ENCODE results near the gene ZNRF3. TPM values are rescaled to one million over a fixed set of nuclear protein-coding genes. Genes with fewer than 3 reads are reported as not detected.

Gene ZNRF3
- total RNA-seq, 1 experiment from 2014 or later, result 8.1 TPM

DNA sequence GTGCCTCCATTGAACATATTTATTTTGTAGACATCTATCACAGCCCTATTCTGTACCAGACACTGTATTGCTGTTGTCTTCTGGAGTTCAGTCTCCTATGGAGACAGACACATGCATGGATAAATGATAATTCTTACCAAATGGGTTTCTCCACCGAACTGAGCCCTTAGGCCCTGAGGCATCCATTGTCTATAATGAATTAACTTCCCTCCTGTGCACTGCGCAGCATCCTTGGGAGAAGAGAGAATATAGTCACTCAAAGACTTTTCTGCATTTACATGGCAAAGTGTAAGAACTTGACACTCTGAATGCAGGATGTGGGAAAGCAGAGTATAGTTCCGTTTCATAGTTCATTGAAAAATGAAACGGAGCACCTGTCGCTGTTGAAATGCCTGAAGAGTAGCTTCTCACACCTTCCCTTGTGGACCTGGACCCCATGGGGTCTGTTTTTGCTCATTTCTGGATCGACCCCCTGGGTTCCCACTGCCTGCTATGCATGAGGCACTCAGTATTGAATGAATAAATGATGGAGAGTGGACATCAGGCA lies 6.2 kb downstream of the ZNRF3 start:
- Histone ChIP-seq H3K9me2 (replicated peaks; ENCODE audit: low read length) (no peaks in the 10 kb centered on the region), H2AFZ (ENCODE audit: low read length) (no peak overlapping the region), H3K4me3 (ENCODE audit: low read length) (no peak overlapping the region), H3K27ac (ENCODE audit: low read length) (no peak overlapping the region), H3K79me2 (ENCODE audit: low read length) (peaks cover 92% of the 10 kb centered on the region), H3K9me3 (ENCODE audit: low read length) (no peaks in the 10 kb centered on the region), H3K27me3 (ENCODE audit: low read length) (no peaks in the 10 kb centered on the region), H3K4me1 (ENCODE audit: insufficient read depth, low read length) (peaks cover 23% of the 10 kb centered on the region), H3K4me2 (ENCODE audit: low read length) (no peak overlapping the region), H3K9ac (ENCODE audit: low read length) (no peak overlapping the region), H4K20me1 (ENCODE audit: low read length) (peaks cover 31% of the 10 kb centered on the region), H3K36me3 (ENCODE audit: low read depth, low read length) (no peaks in the 10 kb centered on the region), H3F3A (ENCODE audit: low read length, unreplicated experiment) (no peaks in the 10 kb centered on the region)
- DNase-seq (no peak), ATAC-seq (no peak)
- intact Hi-C loops (cut with micrococcal nuclease), result loop anchor here (10.0 kb wide), 1 partner anchor 85 kb away; no protein-coding TSS in a partner anchor
- TF ChIP-seq, protein P1, sequence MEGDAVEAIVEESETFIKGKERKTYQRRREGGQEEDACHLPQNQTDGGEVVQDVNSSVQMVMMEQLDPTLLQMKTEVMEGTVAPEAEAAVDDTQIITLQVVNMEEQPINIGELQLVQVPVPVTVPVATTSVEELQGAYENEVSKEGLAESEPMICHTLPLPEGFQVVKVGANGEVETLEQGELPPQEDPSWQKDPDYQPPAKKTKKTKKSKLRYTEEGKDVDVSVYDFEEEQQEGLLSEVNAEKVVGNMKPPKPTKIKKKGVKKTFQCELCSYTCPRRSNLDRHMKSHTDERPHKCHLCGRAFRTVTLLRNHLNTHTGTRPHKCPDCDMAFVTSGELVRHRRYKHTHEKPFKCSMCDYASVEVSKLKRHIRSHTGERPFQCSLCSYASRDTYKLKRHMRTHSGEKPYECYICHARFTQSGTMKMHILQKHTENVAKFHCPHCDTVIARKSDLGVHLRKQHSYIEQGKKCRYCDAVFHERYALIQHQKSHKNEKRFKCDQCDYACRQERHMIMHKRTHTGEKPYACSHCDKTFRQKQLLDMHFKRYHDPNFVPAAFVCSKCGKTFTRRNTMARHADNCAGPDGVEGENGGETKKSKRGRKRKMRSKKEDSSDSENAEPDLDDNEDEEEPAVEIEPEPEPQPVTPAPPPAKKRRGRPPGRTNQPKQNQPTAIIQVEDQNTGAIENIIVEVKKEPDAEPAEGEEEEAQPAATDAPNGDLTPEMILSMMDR (conservative IDR thresholded peaks at IDR 0.05; ENCODE audit: low read depth, low read length), result no peak
- TF ChIP-seq EZH2 (IDR thresholded peaks at IDR 0.05; ENCODE audit: low read length, unreplicated experiment), result no peak
- TF ChIP-seq EZH2phosphoT487 (IDR thresholded peaks at IDR 0.05; ENCODE audit: borderline replicate concordance, low read length), result no peak
- CTCF ChIA-PET, result no interaction called here
- POLR2A ChIA-PET (ENCODE audit: unreplicated experiment), result no interaction called here
- BruUV-seq (replicated peaks), result no TSS peak

DNA sequence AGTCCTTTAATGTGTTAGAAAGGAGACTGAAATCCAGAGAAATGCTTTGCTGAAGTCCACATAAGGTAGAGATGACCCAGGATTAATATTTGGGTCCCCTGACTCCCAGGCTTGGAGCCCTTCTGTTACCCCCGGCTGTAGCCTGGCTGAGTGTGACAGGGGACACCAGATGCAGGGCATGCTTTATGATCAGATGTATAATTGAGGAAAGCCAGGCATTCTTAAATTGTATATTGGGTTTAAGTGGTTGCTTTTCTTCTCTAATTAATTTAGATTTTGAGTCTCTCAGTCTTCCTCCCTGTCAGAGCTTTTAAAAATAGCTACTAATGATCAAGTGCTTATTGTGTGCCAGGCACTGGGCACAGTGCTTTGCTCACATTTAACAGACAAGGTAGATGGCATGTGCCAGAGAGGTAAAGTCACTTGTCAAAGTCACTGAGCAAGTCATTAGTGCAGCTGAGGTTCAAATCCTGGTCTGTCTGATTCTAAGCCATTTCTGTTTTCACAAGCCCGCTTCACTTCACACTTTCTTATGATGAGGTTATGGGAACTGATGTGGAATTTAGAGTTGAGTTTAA lies 7.9 kb downstream of the ZNRF3 start:
- Histone ChIP-seq H3K9ac (ENCODE audit: low read length) (no peak overlapping the region), H3K36me3 (ENCODE audit: low read depth, low read length) (no peaks in the 10 kb centered on the region), H3K79me2 (ENCODE audit: low read length) (peaks cover 86% of the 10 kb centered on the region), H3K9me2 (replicated peaks; ENCODE audit: low read length) (no peaks in the 10 kb centered on the region), H3K27ac (ENCODE audit: low read length) (no peak overlapping the region), H3K4me1 (ENCODE audit: insufficient read depth, low read length) (peaks cover 9% of the 10 kb centered on the region), H4K20me1 (ENCODE audit: low read length) (peaks cover 15% of the 10 kb centered on the region), H2AFZ (ENCODE audit: low read length) (no peak overlapping the region), H3F3A (ENCODE audit: low read length, unreplicated experiment) (no peaks in the 10 kb centered on the region), H3K9me3 (ENCODE audit: low read length) (no peaks in the 10 kb centered on the region), H3K4me2 (ENCODE audit: low read length) (no peak overlapping the region), H3K4me3 (ENCODE audit: low read length) (no peak overlapping the region), H3K27me3 (ENCODE audit: low read length) (no peaks in the 10 kb centered on the region)
- DNase-seq (no peak), ATAC-seq (no peak)
- intact Hi-C loops (cut with micrococcal nuclease), result no loop called here
- TF ChIP-seq EZH2phosphoT487 (IDR thresholded peaks at IDR 0.05; ENCODE audit: borderline replicate concordance, low read length) (no peak), EZH2 (IDR thresholded peaks at IDR 0.05; ENCODE audit: low read length, unreplicated experiment) (no peak)
- TF ChIP-seq, protein P1 (conservative IDR thresholded peaks at IDR 0.05; ENCODE audit: low read depth, low read length), result no peak
- POLR2A ChIA-PET (ENCODE audit: unreplicated experiment), result no interaction called here
- no TSS peak for BruUV-seq (replicated peaks)
- CTCF ChIA-PET, result no interaction called here

DNA sequence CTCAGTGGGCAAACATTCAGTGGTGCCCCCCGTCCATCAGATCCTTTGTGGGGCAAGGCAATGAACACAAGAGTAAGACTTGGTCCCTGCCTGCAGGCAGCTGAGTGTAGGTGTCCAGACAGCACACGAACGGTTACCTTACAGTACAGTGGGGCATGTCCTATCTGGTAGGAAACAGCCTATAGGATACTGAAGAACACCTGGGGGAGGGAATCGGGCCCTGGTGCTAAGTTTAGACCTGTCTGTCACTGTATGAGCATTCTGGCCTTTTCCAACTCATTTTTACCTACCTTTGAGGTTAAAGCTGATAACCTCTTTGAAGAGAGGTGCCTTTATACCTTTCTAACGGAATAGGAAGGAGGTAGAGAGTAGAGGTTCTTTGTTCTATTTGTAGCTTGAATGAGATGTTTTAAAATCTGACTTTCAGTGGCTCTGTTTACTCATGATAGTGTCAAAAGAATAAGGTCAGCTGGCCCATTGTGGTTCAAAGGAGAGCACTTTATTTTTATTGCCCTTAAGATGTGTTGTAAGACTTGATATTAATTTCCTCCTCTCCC lies 8.9 kb downstream of the ZNRF3 start:
- no peak for DNase-seq
- Histone ChIP-seq H4K20me1 (ENCODE audit: low read length) (peaks cover 5% of the 10 kb centered on the region; the same call in 1 of the 2 replicates), H3K27me3 (ENCODE audit: low read length) (no peaks in the 10 kb centered on the region), H3K79me2 (ENCODE audit: low read length) (peaks cover 86% of the 10 kb centered on the region), H3K27ac (ENCODE audit: low read length) (no peak overlapping the region), H3K4me3 (ENCODE audit: low read length) (no peak overlapping the region), H3K9me2 (replicated peaks; ENCODE audit: low read length) (no peaks in the 10 kb centered on the region), H3K4me1 (ENCODE audit: insufficient read depth, low read length) (peaks cover 6% of the 10 kb centered on the region; the same call in 1 of the 2 replicates), H3K4me2 (ENCODE audit: low read length) (no peak overlapping the region), H3K9ac (ENCODE audit: low read length) (no peak overlapping the region), H3K9me3 (ENCODE audit: low read length) (no peaks in the 10 kb centered on the region), H3K36me3 (ENCODE audit: low read depth, low read length) (no peaks in the 10 kb centered on the region), H3F3A (ENCODE audit: low read length, unreplicated experiment) (no peaks in the 10 kb centered on the region), H2AFZ (ENCODE audit: low read length) (no peak overlapping the region)
- no TSS peak for BruUV-seq (replicated peaks)
- ATAC-seq, result no peak
- TF ChIP-seq, protein P1 (conservative IDR thresholded peaks at IDR 0.05; ENCODE audit: low read depth, low read length), result no peak
- no peak for TF ChIP-seq EZH2phosphoT487 (IDR thresholded peaks at IDR 0.05; ENCODE audit: borderline replicate concordance, low read length)
- TF ChIP-seq EZH2 (IDR thresholded peaks at IDR 0.05; ENCODE audit: low read length, unreplicated experiment), result no peak
- ChIA-PET CTCF (no interaction called here), POLR2A (ENCODE audit: unreplicated experiment) (no interaction called here)
- intact Hi-C loops (cut with micrococcal nuclease), result no loop called here
